Neural cell (in vitro differentiated cells): ENCODE results near the gene ANKS1B.

Experiments used
- EZH2 ChIP-seq: fragments of 200-600, 300-800 bp; shearing (Covaris generic), sonication (generic); IDR thresholded peaks from 2 replicates; pipeline ENCODE4 v1.6.1; 2014; ENCODE audit warnings: antibody characterized with exemption, low read length, borderline replicate concordance, mild to moderate bottlenecking; ENCODE audit not compliant: insufficient read depth, poor library complexity, severe bottlenecking
- POLR2AphosphoS5 ChIP-seq: IDR thresholded peaks from 2 replicates; pipeline ENCODE4 v1.6.1; 2012
- TF ChIP-seq, protein P1 (sequence below): fragments of 450-650 bp; IDR thresholded peaks from 2 replicates; pipeline ENCODE4 v1.5.1; 2014; ENCODE audit warnings: antibody characterized with exemption, mild to moderate bottlenecking, moderate library complexity; ENCODE audit not compliant: poor library complexity, severe bottlenecking

DNA sequence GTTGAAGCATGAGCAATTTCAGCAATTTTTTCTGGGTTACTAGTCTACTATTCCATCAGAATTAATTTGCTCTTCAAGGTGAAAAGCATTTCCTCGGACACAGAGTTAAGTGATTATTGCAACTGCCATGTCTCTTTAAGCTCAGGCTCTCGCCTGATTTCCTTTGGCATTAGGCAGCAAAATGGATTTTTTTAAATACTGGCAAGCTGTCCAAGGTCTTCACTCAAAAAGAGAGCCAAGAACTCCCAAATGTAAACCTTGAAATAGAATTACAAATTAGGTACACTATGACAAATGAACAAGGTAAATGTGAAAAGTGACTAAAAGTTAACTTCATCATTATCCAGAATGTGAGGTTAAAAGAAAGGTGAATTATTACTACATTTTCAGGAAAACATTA, 225.3 kb downstream of the ANKS1B start:
- TF ChIP-seq, protein P1, sequence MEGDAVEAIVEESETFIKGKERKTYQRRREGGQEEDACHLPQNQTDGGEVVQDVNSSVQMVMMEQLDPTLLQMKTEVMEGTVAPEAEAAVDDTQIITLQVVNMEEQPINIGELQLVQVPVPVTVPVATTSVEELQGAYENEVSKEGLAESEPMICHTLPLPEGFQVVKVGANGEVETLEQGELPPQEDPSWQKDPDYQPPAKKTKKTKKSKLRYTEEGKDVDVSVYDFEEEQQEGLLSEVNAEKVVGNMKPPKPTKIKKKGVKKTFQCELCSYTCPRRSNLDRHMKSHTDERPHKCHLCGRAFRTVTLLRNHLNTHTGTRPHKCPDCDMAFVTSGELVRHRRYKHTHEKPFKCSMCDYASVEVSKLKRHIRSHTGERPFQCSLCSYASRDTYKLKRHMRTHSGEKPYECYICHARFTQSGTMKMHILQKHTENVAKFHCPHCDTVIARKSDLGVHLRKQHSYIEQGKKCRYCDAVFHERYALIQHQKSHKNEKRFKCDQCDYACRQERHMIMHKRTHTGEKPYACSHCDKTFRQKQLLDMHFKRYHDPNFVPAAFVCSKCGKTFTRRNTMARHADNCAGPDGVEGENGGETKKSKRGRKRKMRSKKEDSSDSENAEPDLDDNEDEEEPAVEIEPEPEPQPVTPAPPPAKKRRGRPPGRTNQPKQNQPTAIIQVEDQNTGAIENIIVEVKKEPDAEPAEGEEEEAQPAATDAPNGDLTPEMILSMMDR = no peak
- TF ChIP-seq EZH2 = no peak
- no peak for TF ChIP-seq POLR2AphosphoS5
